ENCODE data around the gene TPSB2.
"Not testable (repeated sequence)": the region's sequence is repeated elsewhere in the genome, so short reads cannot be mapped to it uniquely, and the experiment has no call there.

TPSB2 gene

DNA sequence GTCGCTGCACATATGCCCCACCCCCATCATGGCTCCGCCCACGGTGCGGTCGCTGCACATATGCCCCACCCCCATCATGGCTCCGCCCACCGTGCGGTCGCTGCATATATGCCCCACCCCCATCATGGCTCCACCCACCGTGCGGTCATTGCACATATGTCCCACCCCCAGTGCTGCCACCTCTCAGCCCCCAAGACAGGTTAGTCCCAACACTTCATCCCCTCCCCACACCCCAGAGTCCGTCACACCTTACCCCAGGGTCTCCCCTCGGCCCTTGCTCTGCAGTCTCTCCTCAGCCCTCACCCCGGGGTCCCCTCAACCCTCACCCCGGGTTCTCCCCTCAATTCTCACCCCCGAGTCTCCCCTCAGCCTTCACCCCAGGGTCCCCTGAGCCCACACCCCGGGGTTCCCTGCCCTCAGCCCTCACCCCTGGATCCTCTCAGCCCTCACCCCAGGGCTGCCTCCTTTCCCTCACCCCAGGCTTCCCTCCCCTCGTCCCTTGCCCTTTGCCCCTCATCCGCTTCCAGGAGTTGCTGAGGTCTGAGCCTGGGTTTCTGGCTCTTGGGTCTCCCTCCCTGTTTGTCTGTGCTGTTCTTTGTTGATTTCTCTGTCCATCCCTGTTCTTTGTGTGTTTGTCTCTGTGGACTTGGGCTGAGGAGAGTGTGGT, 30.5 kb downstream of the TPSB2 start:
- DNase-seq: no peak

GRCh38 chr16:1198671-1199346, 31.2 kb downstream of the TPSB2 start:
- DNase-seq: peak; percentile 13

DNA sequence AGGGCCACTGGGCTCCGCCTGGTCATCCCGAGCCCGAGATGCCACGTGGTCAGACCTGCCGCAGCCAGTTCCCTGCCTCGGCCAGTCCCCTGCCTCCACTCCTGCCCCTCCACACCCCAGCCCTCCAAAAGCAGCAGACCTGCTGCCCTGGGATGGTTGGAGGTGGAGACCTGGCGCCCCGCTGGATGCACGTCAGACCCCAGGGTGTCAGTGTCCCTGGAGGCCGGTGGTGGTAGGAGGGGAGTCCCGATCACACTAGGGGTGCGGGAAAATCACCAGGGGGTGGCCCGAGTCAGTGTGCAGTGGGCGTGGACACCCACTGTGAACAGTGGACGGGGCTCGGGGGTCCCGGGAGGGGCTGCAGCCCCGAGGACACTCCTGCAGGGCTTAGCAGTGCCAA, 31.8 kb downstream of the TPSB2 start:
- no peak for DNase-seq

DNA sequence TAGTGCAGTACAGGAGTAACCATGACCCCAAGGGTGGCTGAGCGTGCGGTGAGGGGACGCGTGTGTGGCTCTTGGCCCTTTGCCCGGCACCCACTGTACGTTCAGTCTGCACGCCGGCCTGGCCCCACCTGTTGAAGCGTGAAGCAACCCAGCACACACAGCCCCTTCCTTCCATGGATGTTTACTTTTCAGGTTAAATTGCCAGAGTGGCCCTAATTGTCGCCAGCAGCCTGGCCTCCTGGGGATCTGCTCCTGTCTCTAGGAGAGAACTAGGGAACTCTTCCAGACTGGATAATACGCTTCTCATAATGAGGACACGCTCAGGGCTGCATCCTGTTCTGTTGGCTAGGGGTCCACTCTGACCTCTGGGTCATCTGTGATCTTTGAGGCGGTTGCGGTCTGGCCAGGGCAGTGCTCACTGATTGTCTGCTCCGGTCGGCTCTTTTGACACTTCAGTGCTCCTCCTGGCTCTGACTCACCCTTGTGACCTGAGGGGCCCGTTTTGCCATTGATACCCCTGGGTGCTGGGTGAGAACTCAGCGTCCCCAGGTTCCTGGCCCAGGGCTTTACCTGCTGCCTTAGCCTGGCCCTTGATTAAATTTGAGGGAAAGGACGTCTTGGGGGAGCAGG, 32.6 kb downstream of the TPSB2 start:
- no peak for DNase-seq

GRCh38 chr16:1196494-1196893, 33.5 kb downstream of the TPSB2 start:
- DNase-seq: no peak

DNA sequence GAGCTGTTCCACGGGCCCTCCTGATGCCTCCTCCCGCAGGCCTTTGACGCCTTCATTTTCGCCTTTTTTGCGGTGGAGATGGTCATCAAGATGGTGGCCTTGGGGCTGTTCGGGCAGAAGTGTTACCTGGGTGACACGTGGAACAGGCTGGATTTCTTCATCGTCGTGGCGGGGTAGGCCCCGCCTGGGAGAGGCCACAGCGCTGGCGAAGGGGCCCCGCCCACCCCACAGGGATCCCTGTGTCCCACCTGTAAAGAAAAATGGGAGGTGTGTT, 34.7 kb downstream of the TPSB2 start:
- no peak for DNase-seq

DNA sequence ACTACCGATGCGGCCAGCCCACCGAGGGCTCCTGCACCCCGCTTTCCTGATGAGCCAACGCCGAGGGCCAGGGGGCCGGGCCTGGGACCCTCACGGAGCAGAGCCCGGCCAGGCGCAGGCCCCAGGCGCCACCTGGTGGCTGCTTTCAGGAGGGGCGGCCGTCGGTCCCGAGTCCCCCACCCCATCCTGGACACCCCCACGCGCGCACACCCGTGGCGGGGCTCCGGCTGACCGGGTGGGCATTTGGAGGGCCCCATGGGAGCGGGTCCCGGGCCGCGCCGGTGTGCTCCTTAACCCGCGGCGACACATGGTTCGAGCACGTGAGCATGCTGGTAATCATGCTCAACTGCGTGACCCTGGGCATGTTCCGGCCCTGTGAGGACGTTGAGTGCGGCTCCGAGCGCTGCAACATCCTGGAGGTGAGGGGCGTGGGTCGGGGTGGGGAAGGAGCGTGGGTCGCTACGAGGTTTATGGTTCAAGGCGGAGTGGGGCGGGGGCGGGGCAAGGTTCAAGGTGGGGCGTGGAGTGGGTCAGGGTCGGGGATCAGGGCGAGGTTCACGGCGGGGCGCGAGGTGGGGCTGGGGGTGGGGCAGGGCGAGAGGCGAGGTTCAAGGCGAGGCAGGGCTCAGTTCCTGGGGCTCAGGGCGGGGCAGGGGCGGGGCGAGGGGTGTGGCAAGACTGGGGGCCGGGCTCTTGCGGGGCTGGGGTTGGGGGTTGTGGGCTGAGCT, 35.2 kb downstream of the TPSB2 start:
- no peak for DNase-seq

GRCh38 chr16:1193825-1194581, 36.0 kb downstream of the TPSB2 start:
- no peak for DNase-seq

GRCh38 chr16:1193143-1193824, 36.7 kb downstream of the TPSB2 start:
- DNase-seq: no peak

GRCh38 chr16:1192384-1193073, 37.5 kb downstream of the TPSB2 start:
- DNase-seq: no peak

DNA sequence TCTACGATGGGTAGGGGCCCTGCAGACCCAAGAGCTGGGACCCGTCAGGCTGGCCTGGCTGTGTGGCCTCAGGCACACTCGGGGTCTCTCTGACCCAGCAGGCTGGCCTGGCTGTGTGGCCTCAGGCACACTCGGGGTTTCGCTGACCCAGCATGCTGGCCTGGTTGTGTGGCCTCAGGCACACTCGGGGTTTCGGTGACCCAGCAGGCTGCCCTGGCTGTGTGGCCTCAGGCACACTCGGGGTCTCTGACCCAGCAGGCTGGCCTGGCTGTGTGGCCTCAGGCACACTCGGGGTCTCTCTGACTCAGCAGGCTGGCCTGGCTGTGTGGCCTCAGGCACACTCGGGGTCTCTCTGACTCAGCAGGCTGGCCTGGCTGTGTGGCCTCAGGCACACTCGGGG, 39.2 kb downstream of the TPSB2 start:
- not testable (repeated sequence) for DNase-seq

DNA sequence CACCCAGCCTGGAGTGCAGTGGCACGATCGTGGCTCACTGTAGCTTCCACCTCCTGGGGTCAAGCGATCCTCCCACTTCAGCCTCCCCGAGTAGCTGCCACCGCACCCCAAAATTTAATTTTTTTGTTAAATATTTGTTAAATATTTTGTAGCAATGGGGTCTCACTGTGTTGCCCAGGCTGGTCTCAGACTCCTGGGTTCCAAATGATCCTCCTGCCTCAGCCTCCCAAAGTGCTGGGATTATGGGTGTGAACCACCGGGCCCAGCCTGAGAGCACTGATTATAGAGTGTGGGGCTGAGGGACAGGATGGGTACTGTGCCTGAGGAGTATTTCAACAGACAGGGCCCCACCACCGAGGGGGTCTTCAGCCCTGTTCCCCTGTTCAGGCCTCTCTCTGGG, 40.5 kb downstream of the TPSB2 start:
- no peak for DNase-seq

DNA sequence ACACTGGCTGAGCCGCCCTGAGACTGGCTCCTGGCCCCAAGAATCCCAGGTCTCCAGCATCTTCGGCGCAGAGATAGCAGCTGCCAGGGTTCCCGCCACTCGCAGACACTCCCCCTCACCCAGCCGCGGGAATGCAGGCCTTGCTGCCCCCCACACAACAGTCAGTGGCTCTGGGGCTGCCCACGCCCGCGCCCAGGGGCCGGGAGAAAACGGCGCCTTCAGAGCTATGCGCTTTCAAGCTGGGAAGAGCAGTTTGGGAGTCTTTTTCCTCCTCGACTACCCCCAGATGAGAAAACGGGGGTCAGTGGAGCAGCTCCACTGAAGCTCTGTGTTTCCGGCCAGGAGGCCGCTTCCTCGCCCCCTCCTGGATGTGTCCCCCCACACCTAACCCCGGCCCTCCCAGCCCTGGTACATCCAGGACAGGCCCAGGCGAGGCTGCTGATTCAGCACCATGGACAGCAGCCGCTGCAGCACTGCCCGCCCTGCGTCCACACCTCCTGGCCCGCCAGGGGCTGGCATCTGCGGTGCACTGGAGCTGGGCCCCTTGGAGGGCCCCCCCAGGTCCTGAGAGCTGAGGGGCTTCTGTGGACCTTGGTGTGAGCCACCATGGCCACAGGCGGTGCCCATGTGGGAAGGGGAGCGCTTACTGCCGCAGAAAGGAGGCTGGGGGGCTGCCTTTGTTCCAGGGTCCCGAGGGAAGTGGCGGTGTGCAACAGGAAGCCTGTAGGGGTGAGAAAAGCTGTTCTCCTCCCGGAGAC, 41.4 kb downstream of the TPSB2 start:
- DNase-seq: no peak

- not testable (repeated sequence) for DNase-seq
These were observed 44.4 kb downstream of the TPSB2 start for GRCh38 chr16:1185460-1186207.

- no peak for DNase-seq
These were observed 45.0 kb downstream of the TPSB2 start for GRCh38 chr16:1184980-1185379.

GRCh38 chr16:1184156-1184868, 45.7 kb downstream of the TPSB2 start:
- no peak for DNase-seq

DNA sequence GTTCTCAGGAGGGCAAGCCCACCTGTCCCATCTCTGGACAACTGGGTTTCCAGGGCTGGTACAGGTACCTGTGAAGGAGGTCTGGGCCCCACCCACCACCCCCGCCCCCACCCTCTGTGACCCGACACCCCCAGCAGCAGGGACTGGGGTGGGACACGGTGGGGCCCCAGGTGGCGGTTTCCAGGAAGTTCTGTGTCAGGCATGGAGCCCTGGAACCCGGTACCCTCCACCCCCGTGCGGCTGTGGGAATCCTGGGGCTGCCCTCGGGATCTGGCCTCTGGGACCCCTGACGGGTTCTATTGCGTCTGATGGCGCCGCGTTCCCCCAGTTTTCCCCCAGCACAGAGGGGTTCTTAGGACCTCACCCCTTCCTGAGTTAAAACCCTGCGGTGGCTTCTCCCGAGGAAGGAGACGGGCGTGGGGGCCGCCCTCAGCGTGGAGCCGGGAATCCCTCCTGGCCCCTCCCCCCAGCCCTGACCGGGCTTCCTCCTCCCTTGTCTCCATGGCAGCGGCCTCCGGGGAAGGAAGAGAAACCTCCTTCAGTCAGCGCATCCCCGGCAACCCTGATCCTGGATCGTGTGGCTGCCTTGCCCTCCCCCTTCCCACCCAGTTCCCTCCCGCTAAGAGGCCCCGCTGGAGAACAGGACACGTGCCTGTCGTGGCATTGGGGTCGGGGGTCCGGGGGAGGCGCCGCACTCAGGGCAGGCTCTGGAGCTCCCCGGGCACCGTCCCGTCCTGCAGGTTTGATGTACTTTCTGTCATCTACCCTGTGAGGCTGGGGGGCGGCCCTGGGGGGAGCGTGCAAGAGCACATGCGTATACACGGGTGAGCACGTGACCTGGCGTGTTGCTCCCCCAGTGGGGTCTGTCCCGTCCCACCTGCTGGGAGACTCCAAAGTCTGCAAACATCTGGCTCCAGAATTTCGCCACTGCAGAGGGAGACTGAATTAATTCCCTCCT, 46.8 kb downstream of the TPSB2 start:
- peak; percentile 42 for DNase-seq

DNA sequence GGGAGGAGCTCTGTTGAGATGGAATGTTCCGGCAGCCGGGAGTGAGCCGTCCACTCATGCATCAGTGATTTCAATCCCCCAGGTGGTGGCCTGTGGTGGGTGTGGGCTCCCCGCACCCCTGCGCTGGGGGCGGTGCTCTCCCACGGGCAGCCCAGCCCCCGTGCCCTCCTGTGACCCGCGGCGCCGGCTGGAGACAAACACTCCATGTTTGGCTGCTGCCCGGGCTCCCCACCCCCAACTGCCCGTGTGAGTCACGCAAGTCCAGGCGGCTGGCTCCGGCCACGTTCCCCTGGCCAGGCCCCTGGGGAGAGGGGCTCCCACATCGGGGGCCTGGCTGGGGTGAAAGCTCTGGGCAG, 47.7 kb downstream of the TPSB2 start:
- peak; percentile 60 for DNase-seq

Measured in T1000 (cell line).